Sigmoid colon (tissue), 7 donors: ENCODE data around the gene NRGN. TPM values are rescaled to one million over a fixed set of nuclear protein-coding genes. Genes with fewer than 3 reads are reported as not detected.

Experiments used
- DNase-seq: peaks from one replicate; pipeline ENCODE4 v3.0.0-alpha.2; 2019
- H3K27ac ChIP-seq, 4 donors: fragments of 200-600 bp; sonication (generic); one replicate each; pipeline ENCODE4 v1.5.1; 2016 to 2019; ENCODE audit warnings: mild to moderate bottlenecking in 1 of 4
- H3K27me3 ChIP-seq, 3 donors: fragments of 200-600 bp; sonication (generic); one replicate each; pipeline ENCODE4 v1.5.1; 2019; ENCODE audit warnings: mild to moderate bottlenecking in 1 of 3
- H3K36me3 ChIP-seq, 4 donors: fragments of 200-600 bp; sonication (generic); one replicate each; pipeline ENCODE4 v1.5.1; 2016 to 2019
- H3K4me1 ChIP-seq, 4 donors: fragments of 200-600 bp; sonication (generic); one replicate each; pipeline ENCODE4 v1.5.1; 2017 to 2019
- H3K4me3 ChIP-seq, 4 donors: fragments of 200-600 bp; sonication (generic); one replicate each; pipeline ENCODE4 v1.5.1; 2017 to 2019; ENCODE audit warnings: mild to moderate bottlenecking in 2 of 4, moderate library complexity in 1 of 4
- H3K9me3 ChIP-seq, 4 donors: fragments of 200-600 bp in 3 of 4; sonication (generic) in 3 of 4; one replicate each; pipeline versions ENCODE4 v1.5.1 to v1.6.1; 2013 to 2019
- CTCF ChIP-seq, 4 experiments: fragments of 450-650 bp in 3 of 4; fragments of 200-600 bp in 1 of 4; IDR thresholded peaks; one replicate each; pipeline ENCODE4 v1.5.1; 2016 to 2019; ENCODE audit warnings: antibody characterized with exemption in 4 of 4, mild to moderate bottlenecking in 3 of 4, moderate library complexity in 2 of 4
- EP300 ChIP-seq, 4 donors: sonication (generic); formaldehyde crosslinking; IDR thresholded peaks; one replicate each; pipeline ENCODE4 v1.6.1; 2017; ENCODE audit warnings: antibody characterized with exemption in 4 of 4
- POLR2A ChIP-seq, 2 donors: fragments of 450-650 bp; IDR thresholded peaks; one replicate each; pipeline ENCODE4 v1.6.1; 2016; ENCODE audit warnings: antibody characterized with exemption in 2 of 2, mild to moderate bottlenecking in 2 of 2, moderate library complexity in 2 of 2
- POLR2AphosphoS5 ChIP-seq, 4 donors: sonication (generic); formaldehyde crosslinking; IDR thresholded peaks; one replicate each; pipeline ENCODE4 v1.6.1; 2017; ENCODE audit warnings: antibody characterized with exemption in 4 of 4
- WGBS, 2 donors: extraction: QIAGEN DNeasy Blood & Tissue Kit; methylation state at CpG; one replicate each; pipeline ENCODE4 v1.1.7; 2013; 5-methylcytosine and 5-hydroxymethylcytosine counted together
- intact Hi-C: fragments of 100-400 bp; cut with DNase I; formaldehyde crosslinking; loops from one replicate; pipeline ENCODE4 v1.15.1; 2023
- polyA plus RNA-seq, 3 donors: library from polyadenylated mRNA; stranded (reverse); fragments of 200-250 nt; gene quantifications; one replicate each; pipeline ENCODE4 v1.2.3, GENCODE V29; 2013
- total RNA-seq, 4 donors: library from RNA; depleted of rRNA; stranded (reverse); fragments of >200 nt; gene quantifications; one replicate each; pipeline ENCODE4 v1.1.0, GENCODE V29; 2016
- donor health status: healthy with polysubstance abuse.
- donor health status: Bipolar disorder and iron deficiency.
- donor health status: healthy.

The NRGN gene
- 1 to 10 TPM in 2 of 4 donors, under 1 TPM in 1, not detected in 1; 0.95 to 1.3 (median 1.1) TPM for total RNA-seq
- 1 to 10 TPM in 2 of 3 donors, not detected in 1; 1.8 to 7.4 TPM for polyA plus RNA-seq

- no peaks in the 10 kb centered on the region for H3K9me3 ChIP-seq
- peak within 1 kb of the TSS in 1 of 4 donors; percentile 41 for H3K27ac ChIP-seq
- H3K27me3 ChIP-seq = peaks cover 13 to 62% (median 37%) of the 10 kb centered on the region in 3 donors
- no peaks in the 10 kb centered on the region for H3K36me3 ChIP-seq
- H3K4me3 ChIP-seq = peak within 1 kb of the TSS; percentile 31 to 59 (median 52)
- TF ChIP-seq EP300 (IDR thresholded peaks at IDR 0.05) = no peak
- TF ChIP-seq POLR2A (IDR thresholded peaks at IDR 0.05) = no peak
- no peak for TF ChIP-seq CTCF (IDR thresholded peaks at IDR 0.05)
- TF ChIP-seq POLR2AphosphoS5 (IDR thresholded peaks at IDR 0.05) = peak in 1 of 4 donors; percentile 47
- 1 to 2% methylated on average over 59 of the region's 59 CpGs for WGBS, 2 donors
- DNase-seq = peak; percentile 94
- intact Hi-C loops = loop anchor here (2.0 kb wide), 1 partner anchor 67 kb away; the partner anchor contains the start of genes SIAE and SPA17
- H3K4me1 ChIP-seq = peaks cover 0 to 16% (median 15%) of the 10 kb centered on the region in 4 donors
Measured at GRCh38 chr11:124739479-124740276, at the start of gene NRGN. Gene NRGN, plus strand, starts transcription at chr11:124739942. Its CDS starts 143 bp downstream, at chr11:124740085.

- 92 to 93% methylated on average over 2 of the region's 2 CpGs for WGBS, 2 donors
- Histone ChIP-seq H3K4me3 (no peak overlapping the region), H3K27me3 (no peaks in the 10 kb centered on the region), H3K36me3 (no peaks in the 10 kb centered on the region), H3K27ac (no peak overlapping the region), H3K4me1 (no peaks in the 10 kb centered on the region), H3K9me3 (no peaks in the 10 kb centered on the region)
- intact Hi-C loops = no loop called here
- TF ChIP-seq POLR2AphosphoS5 (IDR thresholded peaks at IDR 0.05) = no peak
- TF ChIP-seq POLR2A (IDR thresholded peaks at IDR 0.05) = no peak
- DNase-seq = no peak
Measured at GRCh38 chr11:124693142-124693541, 46.6 kb upstream of the NRGN start.

- no peak overlapping the region for H3K4me3 ChIP-seq
- peaks cover 0 to 3% (median 0%) of the 10 kb centered on the region in 3 donors for H3K27me3 ChIP-seq
Measured at GRCh38 chr11:124699547-124699946, 40.2 kb upstream of the NRGN start.

GRCh38 chr11:124700028-124700427 lies 39.7 kb upstream of the NRGN start:
- Histone ChIP-seq H3K36me3 (no peaks in the 10 kb centered on the region), H3K4me3 (no peak overlapping the region), H3K4me1 (no peaks in the 10 kb centered on the region), H3K27ac (no peak overlapping the region), H3K27me3 (peaks cover 0 to 3% (median 0%) of the 10 kb centered on the region in 3 donors), H3K9me3 (peaks cover 0 to 4% (median 0%) of the 10 kb centered on the region in 4 donors)
- no peak for TF ChIP-seq POLR2A (IDR thresholded peaks at IDR 0.05)
- intact Hi-C loops = no loop called here
- DNase-seq = no peak

More at GRCh38 chr11:124699547-124699946, 40.2 kb upstream of the NRGN start:
- Histone ChIP-seq H3K27ac (no peak overlapping the region), H3K36me3 (no peaks in the 10 kb centered on the region), H3K9me3 (peaks cover 0 to 4% (median 0%) of the 10 kb centered on the region in 4 donors), H3K4me1 (no peaks in the 10 kb centered on the region)
- intact Hi-C loops = no loop called here
- TF ChIP-seq POLR2AphosphoS5 (IDR thresholded peaks at IDR 0.05) = no peak
- TF ChIP-seq POLR2A (IDR thresholded peaks at IDR 0.05) = no peak
- TF ChIP-seq CTCF (IDR thresholded peaks at IDR 0.05) = no peak
- TF ChIP-seq EP300 (IDR thresholded peaks at IDR 0.05) = no peak
- DNase-seq = no peak
- 90 to 93% methylated on average over 1 of the region's 1 CpG for WGBS, 2 donors

- peaks cover 0 to 6% (median 1%) of the 10 kb centered on the region in 4 donors for H3K9me3 ChIP-seq
- intact Hi-C loops = no loop called here
- no peak overlapping the region for H3K27ac ChIP-seq
- no peak for TF ChIP-seq EP300 (IDR thresholded peaks at IDR 0.05)
- 92 to 93% methylated on average over 4 of the region's 4 CpGs for WGBS, 2 donors
- DNase-seq = no peak
- H3K27me3 ChIP-seq = peaks cover 0 to 4% (median 0%) of the 10 kb centered on the region in 3 donors
- H3K4me3 ChIP-seq = no peak overlapping the region
- no peaks in the 10 kb centered on the region for H3K36me3 ChIP-seq
- no peaks in the 10 kb centered on the region for H3K4me1 ChIP-seq
Measured at GRCh38 chr11:124707829-124708228, 31.9 kb upstream of the NRGN start.

GRCh38 chr11:124712392-124712791 lies 27.4 kb upstream of the NRGN start:
- TF ChIP-seq POLR2AphosphoS5 (IDR thresholded peaks at IDR 0.05) (no peak), CTCF (IDR thresholded peaks at IDR 0.05) (no peak)

More at GRCh38 chr11:124712392-124712791, 27.4 kb upstream of the NRGN start:
- peaks cover 0 to 15% (median 12%) of the 10 kb centered on the region in 3 donors for H3K27me3 ChIP-seq
- no peaks in the 10 kb centered on the region for H3K36me3 ChIP-seq
- 18 to 70% methylated on average over 3 of the region's 3 CpGs for WGBS, 2 donors
- no peak overlapping the region for H3K4me3 ChIP-seq
- no peaks in the 10 kb centered on the region for H3K4me1 ChIP-seq
- DNase-seq = no peak
- H3K27ac ChIP-seq = no peak overlapping the region
- H3K9me3 ChIP-seq = peaks cover 0 to 6% (median 1%) of the 10 kb centered on the region in 4 donors
- intact Hi-C loops = no loop called here
